IMR-90 (cell line): ENCODE measurements around the gene COL27A1. TPM values are rescaled to one million over a fixed set of nuclear protein-coding genes. Genes with fewer than 3 reads are reported as not detected.

Experiments used
- ATAC-seq: fragments of 200-7000 bp; cut with Tn5 transposase; 2 replicates; pipeline ENCODE4 v1.9.1; 2020; ENCODE audit warnings: low read depth, mild to moderate bottlenecking, moderate library complexity
- BruUV-seq: library from RNA; stranded (reverse); fragments of 400-500 nt; replicated peaks from 2 replicates; lab custom pipeline; 2021; lab: Mats Ljungman, UMichigan
- CTCF ChIA-PET: fragments of 300-600 bp; formaldehyde crosslinking; extraction: SDS; loops from one replicate; lab custom pipeline; 2021; ENCODE audit warnings: antibody characterized with exemption; lab: Yijun Ruan, JAX
- POLR2A ChIA-PET: fragments of 300-600 bp; sonication (Branson Sonifier 250); formaldehyde crosslinking; loops from one replicate; lab custom pipeline; 2022; ENCODE audit warnings: antibody characterized with exemption; ENCODE audit not compliant: unreplicated experiment; lab: Charles Lee
- DNase-seq: peaks from one replicate; pipeline ENCODE4 v3.0.0; 2013
- H2AFZ ChIP-seq: replicated peaks from 2 replicates; pipeline ENCODE3; 2013; ENCODE audit warnings: low read length, mild to moderate bottlenecking; ENCODE audit not compliant: poor library complexity
- H2AK5ac ChIP-seq: 2 replicates; pipeline ENCODE4 v1.6.1; 2013; ENCODE audit warnings: low read depth, low read length, inconsistent platforms
- H2AK9ac ChIP-seq: replicated peaks from 2 replicates; pipeline ENCODE3; 2013; ENCODE audit warnings: mild to moderate bottlenecking, low read depth, low read length, moderate library complexity; ENCODE audit not compliant: poor library complexity
- H2BK120ac ChIP-seq: 2 replicates; pipeline ENCODE4 v1.6.1; 2013; ENCODE audit warnings: low read depth, low read length, inconsistent platforms
- H2BK15ac ChIP-seq: 3 replicates; pipeline ENCODE4 v1.6.1; 2013; ENCODE audit warnings: low read depth, low read length, inconsistent platforms
- H2BK20ac ChIP-seq: 2 replicates; pipeline ENCODE4 v1.6.1; 2013; ENCODE audit warnings: low read depth, mild to moderate bottlenecking, inconsistent platforms, low read length, moderate library complexity
- H2BK5ac ChIP-seq: 2 replicates; pipeline ENCODE4 v1.6.1; 2013; ENCODE audit warnings: mild to moderate bottlenecking, low read depth, low read length, inconsistent platforms; ENCODE audit not compliant: poor library complexity, severe bottlenecking
- H3K14ac ChIP-seq: replicated peaks from 2 replicates; pipeline ENCODE4 v1.6.1; 2013; ENCODE audit warnings: low read depth, low read length, inconsistent platforms
- H3K18ac ChIP-seq: 2 replicates; pipeline ENCODE4 v1.6.1; 2013; ENCODE audit warnings: low read depth, low read length, control low read depth
- H3K23ac ChIP-seq: 2 replicates; pipeline ENCODE4 v1.6.1; 2013; ENCODE audit warnings: low read depth, low read length, inconsistent platforms
- H3K27ac ChIP-seq: 2 replicates; pipeline ENCODE4 v1.5.1; 2013; ENCODE audit warnings: mild to moderate bottlenecking, control low read depth, low read length; ENCODE audit not compliant: insufficient read depth
- H3K27me3 ChIP-seq: 2 replicates; pipeline ENCODE4 v1.6.1; 2013; ENCODE audit warnings: low read length; ENCODE audit not compliant: control insufficient read depth, insufficient read depth
- H3K36me3 ChIP-seq: 2 replicates; pipeline ENCODE4 v1.6.1; 2013; ENCODE audit warnings: low read length, mixed read lengths; ENCODE audit not compliant: control insufficient read depth, insufficient read depth
- H3K4ac ChIP-seq: 2 replicates; pipeline ENCODE4 v1.6.1; 2013; ENCODE audit warnings: low read depth, low read length, inconsistent platforms
- H3K4me1 ChIP-seq: 2 replicates; pipeline ENCODE4 v1.6.1; 2013; ENCODE audit warnings: low read length, mixed read lengths; ENCODE audit not compliant: control insufficient read depth, insufficient read depth
- H3K4me2 ChIP-seq: 2 replicates; pipeline ENCODE4 v1.6.1; 2013; ENCODE audit warnings: low read depth, mild to moderate bottlenecking, control low read depth, low read length, moderate library complexity
- H3K4me3 ChIP-seq: 2 replicates; pipeline ENCODE4 v1.5.1; 2013; ENCODE audit warnings: low read depth, mild to moderate bottlenecking, control low read depth, low read length, moderate library complexity; ENCODE audit not compliant: insufficient read depth
- H3K56ac ChIP-seq: 2 replicates; pipeline ENCODE4 v1.6.1; 2013; ENCODE audit warnings: low read length, inconsistent platforms; ENCODE audit not compliant: insufficient read depth; ENCODE audit errors: extremely low read depth
- H3K79me1 ChIP-seq, 2 experiments: 2 replicates each; pipeline ENCODE4 v1.6.1; 2013; ENCODE audit warnings: low read length in 2 of 2, inconsistent platforms in 1 of 2, low read depth in 1 of 2
- H3K9ac ChIP-seq: 2 replicates; pipeline ENCODE4 v1.6.1; 2013; ENCODE audit warnings: low read depth, low read length, control low read depth
- H3K9me1 ChIP-seq: 2 replicates; pipeline ENCODE4 v1.6.1; 2013; ENCODE audit warnings: low read length, inconsistent platforms; ENCODE audit not compliant: insufficient read depth
- H3K9me3 ChIP-seq: 2 replicates; pipeline ENCODE4 v1.6.1; 2013; ENCODE audit warnings: low read length; ENCODE audit not compliant: control insufficient read depth, insufficient read depth
- H4K20me1 ChIP-seq: 2 replicates; pipeline ENCODE4 v1.6.1; 2013; ENCODE audit warnings: low read length, inconsistent platforms; ENCODE audit not compliant: insufficient read depth
- H4K5ac ChIP-seq: 2 replicates; pipeline ENCODE4 v1.6.1; 2013; ENCODE audit warnings: mild to moderate bottlenecking, low read depth, low read length, control low read depth
- H4K8ac ChIP-seq, 2 experiments: 2 replicates each; pipeline ENCODE4 v1.6.1; 2013; ENCODE audit warnings: low read depth in 2 of 2, low read length in 2 of 2, control low read depth in 1 of 2, inconsistent platforms in 1 of 2
- H4K91ac ChIP-seq: 2 replicates; pipeline ENCODE4 v1.6.1; 2013; ENCODE audit warnings: low read depth, low read length, inconsistent platforms; ENCODE audit not compliant: insufficient read depth
- BHLHE40 ChIP-seq: fragments of 150-350 bp; IDR thresholded peaks from 2 replicates; pipeline ENCODE4 v1.6.1; 2016; ENCODE audit warnings: mild to moderate bottlenecking, low read depth, low read length
- CHD1 ChIP-seq: IDR thresholded peaks from 2 replicates; pipeline ENCODE4 v1.6.1; 2012; ENCODE audit warnings: low read depth, low read length, improper control_type of control experiment
- FOS ChIP-seq: fragments of 150-350 bp; IDR thresholded peaks from 2 replicates; pipeline ENCODE4 v1.6.1; 2016; ENCODE audit warnings: low read depth, low read length
- MAFK ChIP-seq: IDR thresholded peaks from 2 replicates; pipeline ENCODE4 v1.6.1; 2012; ENCODE audit warnings: low read depth, low read length, improper control_type of control experiment
- MAZ ChIP-seq: IDR thresholded peaks from 2 replicates; pipeline ENCODE4 v1.6.1; 2012; ENCODE audit warnings: low read depth, mild to moderate bottlenecking, low read length, improper control_type of control experiment, moderate library complexity, borderline replicate concordance
- MXI1 ChIP-seq: IDR thresholded peaks from 2 replicates; pipeline ENCODE4 v1.6.1; 2012; ENCODE audit warnings: low read depth, mild to moderate bottlenecking, low read length, moderate library complexity, borderline replicate concordance
- POLR2A ChIP-seq: IDR thresholded peaks from 2 replicates; pipeline ENCODE4 v1.6.1; 2012; ENCODE audit warnings: mild to moderate bottlenecking, low read depth, low read length
- RAD21 ChIP-seq: IDR thresholded peaks from 2 replicates; pipeline ENCODE4 v1.6.1; 2012; ENCODE audit warnings: low read length, improper control_type of control experiment
- RCOR1 ChIP-seq: IDR thresholded peaks from 2 replicates; pipeline ENCODE4 v1.6.1; 2012; ENCODE audit warnings: mild to moderate bottlenecking, low read length, improper control_type of control experiment; ENCODE audit not compliant: insufficient replicate concordance
- SMC3 ChIP-seq: fragments of 150-350 bp; IDR thresholded peaks from 2 replicates; pipeline ENCODE4 v1.6.1; 2016; ENCODE audit warnings: low read depth, mild to moderate bottlenecking, antibody characterized with exemption, low read length, moderate library complexity
- WGBS, 2 experiments: methylation state at CpG; one replicate each; pipeline versions ENCODE4 v1.1.5 to v1.1.7; 2013; ENCODE audit warnings: missing lambda C conversion rate in 2 of 2; ENCODE audit not compliant: insufficient read length in 1 of 2; ENCODE audit errors: extremely low coverage in 2 of 2; 5-methylcytosine and 5-hydroxymethylcytosine counted together
- dilution Hi-C: fragments of 300-500 bp; cut with HindIII; formaldehyde crosslinking; loops from one replicate; pipeline ENCODE4 v1.14.3; 2018; ENCODE audit warnings: low sequenced_read_pairs; ENCODE audit not compliant: unreplicated experiment
- in situ Hi-C: fragments of 300-500 bp; cut with MboI; formaldehyde crosslinking; loops from 3 replicates; pipeline ENCODE4 v1.14.3; 2019; ENCODE audit warnings: low sequenced_read_pairs, inconsistent platforms, mixed read lengths
- intact Hi-C: fragments of 100-400 bp; cut with micrococcal nuclease; formaldehyde crosslinking; loops from 2 replicates; pipeline ENCODE4 v1.10.0; 2022
- polyA plus RNA-seq, 3 experiments: library from polyadenylated mRNA; depleted of rRNA; stranded (reverse); fragments of >200 nt; gene quantifications; 2 replicates each; pipeline ENCODE4 v1.2.3, GENCODE V29; 2012; ENCODE audit warnings: low replicate concordance in 1 of 3
- total RNA-seq: library from RNA; depleted of rRNA; stranded (reverse); fragments of >200 nt; gene quantifications from 2 replicates; pipeline ENCODE4 v1.2.3, GENCODE V29; 2012
- TF ChIP-seq, protein P1 (sequence below): fragments of 150-350 bp; IDR thresholded peaks from 2 replicates; pipeline ENCODE4 v1.6.1; 2017; ENCODE audit warnings: mild to moderate bottlenecking, antibody characterized with exemption, low read length, low read depth

COL27A1 gene
- total and polyA plus RNA-seq, 2 of the 4 experiments (the other 2 are of a cell fraction): 3.2 to 18.3 TPM

DNA sequence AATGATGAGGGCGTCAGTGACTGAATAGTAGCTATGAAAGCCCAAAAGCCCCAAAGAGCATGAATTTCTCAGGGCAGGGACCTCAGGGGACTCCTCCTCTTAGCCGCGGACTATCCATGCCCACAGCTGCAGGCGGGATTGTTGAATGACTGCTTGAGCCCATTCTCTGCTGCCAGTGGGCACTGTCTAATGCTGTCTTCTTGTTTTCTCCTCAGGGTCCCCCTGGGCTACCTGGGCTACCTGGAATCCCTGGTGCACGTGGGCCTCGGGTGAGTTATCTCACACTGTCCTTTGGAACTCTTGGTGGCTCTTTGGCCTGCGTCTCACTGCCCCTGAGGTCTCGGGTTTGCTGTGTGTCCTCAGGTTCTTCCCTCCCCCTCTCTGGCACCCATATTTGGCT lies 22.7 kb downstream of the COL27A1 start:
- no peaks in the 10 kb centered on the region for H3K9me3 ChIP-seq
- in situ Hi-C loops (no loop called here), intact Hi-C loops (no loop called here), dilution Hi-C loops (no loop called here)
- no peak overlapping the region for H2BK5ac ChIP-seq
- no peak overlapping the region for H2AFZ ChIP-seq
- TF ChIP-seq RCOR1 (no peak), MAFK (no peak), CHD1 (no peak), SMC3 (no peak), RAD21 (no peak), POLR2A (no peak), FOS (no peak), BHLHE40 (no peak), MXI1 (no peak), MAZ (no peak)
- TF ChIP-seq, protein P1, sequence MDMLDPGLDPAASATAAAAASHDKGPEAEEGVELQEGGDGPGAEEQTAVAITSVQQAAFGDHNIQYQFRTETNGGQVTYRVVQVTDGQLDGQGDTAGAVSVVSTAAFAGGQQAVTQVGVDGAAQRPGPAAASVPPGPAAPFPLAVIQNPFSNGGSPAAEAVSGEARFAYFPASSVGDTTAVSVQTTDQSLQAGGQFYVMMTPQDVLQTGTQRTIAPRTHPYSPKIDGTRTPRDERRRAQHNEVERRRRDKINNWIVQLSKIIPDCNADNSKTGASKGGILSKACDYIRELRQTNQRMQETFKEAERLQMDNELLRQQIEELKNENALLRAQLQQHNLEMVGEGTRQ: no peak
- peak overlapping the region; percentile 5; the same call in 1 of the 2 replicates for H2AK5ac ChIP-seq
- peak overlapping the region; percentile 78 for H2BK120ac ChIP-seq
- H3K14ac ChIP-seq: peak overlapping the region; percentile 23; the same call in 1 of the 2 replicates
- H2AK9ac ChIP-seq: peak overlapping the region; percentile 38
- H3K79me1 ChIP-seq: peaks cover 16 to 80% of the 10 kb centered on the region in 2 experiments
- H3K56ac ChIP-seq: no peak overlapping the region
- H2BK15ac ChIP-seq: peak overlapping the region; percentile 12; the same call in 1 of the 3 replicates
- peak overlapping the region in 1 of 2 experiments; percentile 60; a peak in 1 of 4 replicates for H4K8ac ChIP-seq
- BruUV-seq: no TSS peak
- DNase-seq (no peak), ATAC-seq (no peak)
- H4K20me1 ChIP-seq: peaks cover 4% of the 10 kb centered on the region
- H3K9ac ChIP-seq: no peak overlapping the region
- peaks cover 51% of the 10 kb centered on the region for H3K9me1 ChIP-seq
- no peak overlapping the region for H3K4me3 ChIP-seq
- no peaks in the 10 kb centered on the region for H3K27me3 ChIP-seq
- H2BK20ac ChIP-seq: peak overlapping the region; percentile 79; the same call in 1 of the 2 replicates
- H3K4me1 ChIP-seq: peaks cover 51% of the 10 kb centered on the region
- H4K91ac ChIP-seq: peak overlapping the region; percentile 27; the same call in 1 of the 2 replicates
- H4K5ac ChIP-seq: no peak overlapping the region
- no peak overlapping the region for H3K4me2 ChIP-seq
- 79% methylated on average over 4 of the region's 8 CpGs; no CpG with 5 or more reads in 1 of the 2 experiments for WGBS, 2 experiments
- POLR2A ChIA-PET: no interaction called here
- CTCF ChIA-PET: interaction anchor here (0.9 kb wide), 1 partner anchor 70 kb away, joined by 3 read pairs; no protein-coding TSS in a partner anchor
- H3K18ac ChIP-seq: no peak overlapping the region
- 0 out of 2 replicates have a peak, but pooled peaks cover 2% of the 10 kb centered on the region for H3K36me3 ChIP-seq
- H3K4ac ChIP-seq: peak overlapping the region; percentile 66
- H3K23ac ChIP-seq: 0 out of 2 replicates have a peak overlapping the region, but pooled peaks have one; percentile 58
- H3K27ac ChIP-seq: no peak overlapping the region
